ENCODE data around the gene RIPK3.

DNA sequence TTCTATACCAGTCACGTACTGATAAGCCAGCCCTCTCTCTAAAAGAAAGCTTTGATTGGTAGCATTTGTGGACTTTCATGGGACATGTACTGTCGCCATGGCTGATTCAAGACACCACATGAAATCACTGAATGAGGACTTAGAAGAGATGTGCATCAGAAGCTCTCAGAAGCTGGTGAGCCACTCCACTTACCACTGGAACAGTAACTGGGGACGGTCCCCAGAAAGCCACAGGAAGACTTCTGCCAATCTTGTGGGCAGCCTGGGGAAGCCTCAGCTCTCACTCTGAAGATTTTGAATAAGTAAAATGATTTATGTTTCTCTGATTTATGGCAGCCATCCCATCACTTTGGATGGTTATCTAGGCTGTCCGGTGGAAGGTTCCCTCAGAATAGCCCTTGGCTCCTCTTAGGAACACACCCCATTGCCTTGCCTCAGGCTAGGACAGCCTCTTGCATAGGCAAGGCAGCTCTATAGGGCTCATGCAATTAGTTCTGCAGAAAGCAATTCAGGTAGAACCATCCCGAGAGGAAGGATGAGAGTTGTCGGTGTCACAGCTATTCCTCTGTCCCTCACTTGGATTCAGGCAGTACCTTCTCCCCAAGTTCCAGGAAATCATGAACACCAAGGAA lies 50.0 kb downstream of the RIPK3 start:
- TF ChIP-seq, protein P1, sequence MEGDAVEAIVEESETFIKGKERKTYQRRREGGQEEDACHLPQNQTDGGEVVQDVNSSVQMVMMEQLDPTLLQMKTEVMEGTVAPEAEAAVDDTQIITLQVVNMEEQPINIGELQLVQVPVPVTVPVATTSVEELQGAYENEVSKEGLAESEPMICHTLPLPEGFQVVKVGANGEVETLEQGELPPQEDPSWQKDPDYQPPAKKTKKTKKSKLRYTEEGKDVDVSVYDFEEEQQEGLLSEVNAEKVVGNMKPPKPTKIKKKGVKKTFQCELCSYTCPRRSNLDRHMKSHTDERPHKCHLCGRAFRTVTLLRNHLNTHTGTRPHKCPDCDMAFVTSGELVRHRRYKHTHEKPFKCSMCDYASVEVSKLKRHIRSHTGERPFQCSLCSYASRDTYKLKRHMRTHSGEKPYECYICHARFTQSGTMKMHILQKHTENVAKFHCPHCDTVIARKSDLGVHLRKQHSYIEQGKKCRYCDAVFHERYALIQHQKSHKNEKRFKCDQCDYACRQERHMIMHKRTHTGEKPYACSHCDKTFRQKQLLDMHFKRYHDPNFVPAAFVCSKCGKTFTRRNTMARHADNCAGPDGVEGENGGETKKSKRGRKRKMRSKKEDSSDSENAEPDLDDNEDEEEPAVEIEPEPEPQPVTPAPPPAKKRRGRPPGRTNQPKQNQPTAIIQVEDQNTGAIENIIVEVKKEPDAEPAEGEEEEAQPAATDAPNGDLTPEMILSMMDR (IDR thresholded peaks at IDR 0.05): no peak
- TF ChIP-seq POLR2AphosphoS5 (IDR thresholded peaks at IDR 0.05; ENCODE audit: low read depth, low read length): no peak
- no peak for TF ChIP-seq TEAD4 (IDR thresholded peaks at IDR 0.05; ENCODE audit: borderline replicate concordance, insufficient read depth)
- no peak for TF ChIP-seq TAF1 (IDR thresholded peaks at IDR 0.05; ENCODE audit: borderline replicate concordance, low read depth, low read length)
- TF ChIP-seq SMC3 (IDR thresholded peaks at IDR 0.05; ENCODE audit: low read depth, low read length): no peak
- TF ChIP-seq, protein P2, sequence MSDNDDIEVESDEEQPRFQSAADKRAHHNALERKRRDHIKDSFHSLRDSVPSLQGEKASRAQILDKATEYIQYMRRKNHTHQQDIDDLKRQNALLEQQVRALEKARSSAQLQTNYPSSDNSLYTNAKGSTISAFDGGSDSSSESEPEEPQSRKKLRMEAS (IDR thresholded peaks at IDR 0.05; ENCODE audit: low read depth): no peak
- no peak for TF ChIP-seq JUND (IDR thresholded peaks at IDR 0.05)
- TF ChIP-seq, protein P3, sequence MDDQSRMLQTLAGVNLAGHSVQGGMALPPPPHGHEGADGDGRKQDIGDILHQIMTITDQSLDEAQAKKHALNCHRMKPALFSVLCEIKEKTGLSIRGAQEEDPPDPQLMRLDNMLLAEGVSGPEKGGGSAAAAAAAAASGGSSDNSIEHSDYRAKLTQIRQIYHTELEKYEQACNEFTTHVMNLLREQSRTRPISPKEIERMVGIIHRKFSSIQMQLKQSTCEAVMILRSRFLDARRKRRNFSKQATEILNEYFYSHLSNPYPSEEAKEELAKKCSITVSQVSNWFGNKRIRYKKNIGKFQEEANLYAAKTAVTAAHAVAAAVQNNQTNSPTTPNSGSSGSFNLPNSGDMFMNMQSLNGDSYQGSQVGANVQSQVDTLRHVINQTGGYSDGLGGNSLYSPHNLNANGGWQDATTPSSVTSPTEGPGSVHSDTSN (IDR thresholded peaks at IDR 0.05): no peak
- TF ChIP-seq RAD21 (IDR thresholded peaks at IDR 0.05; ENCODE audit: low read length): no peak
- TF ChIP-seq YY1 (IDR thresholded peaks at IDR 0.05; ENCODE audit: low read depth): no peak
- TF ChIP-seq GATA2 (CRISPR knock-in tag; IDR thresholded peaks at IDR 0.05): no peak

Data from SK-N-SH (cell line).